GM12874 (cell line): ENCODE data around the gene CNTN1.

Source experiments
- TF ChIP-seq, protein P1 (sequence below): IDR thresholded peaks from 2 replicates; pipeline ENCODE4 v1.5.1; 2011; ENCODE audit warnings: low read depth, mild to moderate bottlenecking, control low read depth, low read length, moderate library complexity; ENCODE audit not compliant: insufficient read depth

CNTN1 gene

DNA sequence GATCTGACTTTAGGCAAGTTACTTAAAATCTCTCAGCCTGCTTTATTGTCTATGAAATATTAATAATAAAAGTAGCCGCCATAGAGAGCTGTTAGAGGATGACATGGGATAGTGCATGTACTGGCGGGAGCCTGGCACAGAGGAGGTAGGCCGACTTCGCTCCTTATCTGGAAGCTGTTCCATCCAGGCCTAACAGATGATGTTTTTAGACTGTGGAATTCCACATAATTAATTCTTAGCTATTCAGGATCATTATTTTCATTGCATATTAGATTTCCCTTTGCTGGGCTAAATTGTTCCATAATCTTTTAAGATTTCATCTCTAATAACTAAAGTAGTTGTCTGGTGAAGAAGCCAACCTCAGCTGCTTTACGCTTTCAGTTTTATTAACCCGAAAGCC, 30.8 kb downstream of the CNTN1 start:
- TF ChIP-seq, protein P1, sequence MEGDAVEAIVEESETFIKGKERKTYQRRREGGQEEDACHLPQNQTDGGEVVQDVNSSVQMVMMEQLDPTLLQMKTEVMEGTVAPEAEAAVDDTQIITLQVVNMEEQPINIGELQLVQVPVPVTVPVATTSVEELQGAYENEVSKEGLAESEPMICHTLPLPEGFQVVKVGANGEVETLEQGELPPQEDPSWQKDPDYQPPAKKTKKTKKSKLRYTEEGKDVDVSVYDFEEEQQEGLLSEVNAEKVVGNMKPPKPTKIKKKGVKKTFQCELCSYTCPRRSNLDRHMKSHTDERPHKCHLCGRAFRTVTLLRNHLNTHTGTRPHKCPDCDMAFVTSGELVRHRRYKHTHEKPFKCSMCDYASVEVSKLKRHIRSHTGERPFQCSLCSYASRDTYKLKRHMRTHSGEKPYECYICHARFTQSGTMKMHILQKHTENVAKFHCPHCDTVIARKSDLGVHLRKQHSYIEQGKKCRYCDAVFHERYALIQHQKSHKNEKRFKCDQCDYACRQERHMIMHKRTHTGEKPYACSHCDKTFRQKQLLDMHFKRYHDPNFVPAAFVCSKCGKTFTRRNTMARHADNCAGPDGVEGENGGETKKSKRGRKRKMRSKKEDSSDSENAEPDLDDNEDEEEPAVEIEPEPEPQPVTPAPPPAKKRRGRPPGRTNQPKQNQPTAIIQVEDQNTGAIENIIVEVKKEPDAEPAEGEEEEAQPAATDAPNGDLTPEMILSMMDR = no peak

DNA sequence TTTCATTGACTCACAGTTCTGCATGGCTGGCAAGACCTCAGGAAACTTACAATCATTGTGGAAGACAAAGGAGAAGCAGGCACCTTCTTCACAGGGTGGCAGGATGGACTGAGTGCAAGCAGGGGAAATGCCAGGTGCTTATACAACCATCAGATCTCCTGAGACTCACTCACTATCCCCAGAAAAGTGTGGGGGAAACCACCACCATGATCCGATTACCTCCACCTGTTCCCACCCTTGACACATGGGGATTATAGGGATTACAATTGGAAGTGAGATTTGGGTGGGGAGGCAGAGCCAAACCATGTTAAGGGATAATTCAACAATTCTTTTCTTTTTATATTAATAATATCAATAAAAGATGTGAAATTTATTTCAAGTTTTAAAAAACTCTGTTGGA, 34.1 kb downstream of the CNTN1 start:
- TF ChIP-seq, protein P1 = no peak

GRCh38 chr12:40727774-40728483, 35.7 kb downstream of the CNTN1 start:
- TF ChIP-seq, protein P1 = no peak

DNA sequence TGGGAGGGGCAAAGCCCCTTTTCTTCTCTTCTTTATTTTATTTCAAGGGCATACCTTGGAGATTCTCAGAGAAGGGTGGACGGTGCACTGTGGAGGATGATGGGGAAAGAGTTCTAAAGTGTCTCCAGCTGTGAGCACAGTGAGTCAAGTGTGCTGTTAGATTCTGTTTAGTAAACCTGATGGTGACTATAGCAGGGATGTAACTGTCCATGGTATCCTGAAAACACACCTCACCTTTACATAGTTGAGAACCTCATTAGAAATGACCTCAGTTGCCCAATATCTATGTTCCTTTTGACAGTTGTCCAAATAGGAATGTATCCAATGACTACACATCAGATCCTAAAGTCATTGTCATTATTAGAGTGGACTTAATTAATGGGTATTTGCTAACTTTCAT, 38.0 kb downstream of the CNTN1 start:
- TF ChIP-seq, protein P1 = no peak

- TF ChIP-seq, protein P1 = no peak
These were observed 41.6 kb downstream of the CNTN1 start for GRCh38 chr12:40733871-40734270.

- TF ChIP-seq, protein P1 = no peak
These were observed 42.0 kb downstream of the CNTN1 start for GRCh38 chr12:40734276-40734675.

DNA sequence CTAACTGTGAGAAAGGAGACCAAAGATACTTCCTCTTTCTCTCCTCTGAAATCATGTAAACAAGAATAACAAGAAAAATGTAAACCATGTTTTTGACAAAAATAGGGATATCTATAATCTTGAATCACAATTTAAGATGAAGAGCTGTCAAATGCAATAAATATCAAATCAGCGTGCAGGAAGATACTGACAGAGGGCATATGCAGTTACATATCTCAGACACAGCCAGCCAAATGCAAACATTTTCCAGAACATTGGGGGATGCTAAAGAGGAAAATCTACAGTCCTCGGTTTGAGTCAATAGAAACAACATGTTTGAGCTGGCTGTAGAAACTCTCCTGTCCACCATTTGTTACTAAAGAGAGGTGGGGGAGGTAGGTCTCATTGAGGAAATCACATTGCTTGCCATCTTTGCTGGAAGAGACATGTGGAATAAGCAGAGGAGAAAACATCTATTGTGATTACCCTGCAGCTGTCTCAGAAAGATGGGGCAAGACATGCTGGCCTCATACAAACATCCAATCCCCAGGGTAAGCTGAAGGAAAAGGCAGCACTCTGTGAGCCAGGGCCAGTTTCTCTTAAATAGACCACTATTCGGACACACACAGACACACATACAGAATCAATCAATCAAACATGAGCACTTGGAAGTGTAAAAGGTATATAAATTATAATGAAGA, 43.5 kb downstream of the CNTN1 start:
- TF ChIP-seq, protein P1 = no peak
